Measurements from ENCODE around the gene PTPRE.

DNA sequence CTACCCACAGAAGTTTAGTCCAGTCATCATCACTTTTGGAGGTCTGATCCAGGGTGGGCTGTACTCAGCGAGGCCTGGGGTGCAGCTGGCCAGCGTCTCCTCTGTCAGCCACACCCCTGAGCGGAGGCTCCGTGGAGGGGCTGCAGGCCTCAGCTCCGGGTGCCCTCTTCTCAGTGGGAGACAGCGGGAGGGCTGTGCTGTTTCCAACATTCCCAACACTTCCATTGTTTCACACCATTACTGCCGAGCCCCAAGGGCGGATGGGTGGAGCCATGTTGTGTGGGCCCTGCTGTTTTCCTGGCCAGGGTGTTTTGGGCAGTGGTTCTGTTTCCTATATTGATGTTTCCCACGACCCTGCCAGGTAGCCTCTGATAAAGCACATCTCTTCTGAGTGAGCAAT is 124.3 kb downstream of the PTPRE start:
- no peak for TF ChIP-seq POLR2A (IDR thresholded peaks at IDR 0.05)
- TF ChIP-seq CTCF (IDR thresholded peaks at IDR 0.05): no peak
- no peak for TF ChIP-seq POLR2AphosphoS5 (IDR thresholded peaks at IDR 0.05)
